ENCODE results near the gene TMEM163.

The TMEM163 gene

GRCh38 chr2:134689315-134689714, 29.5 kb downstream of the TMEM163 start:
- no peak for TF ChIP-seq GATA3 (IDR thresholded peaks at IDR 0.05; ENCODE audit: low read depth, low read length)
- TF ChIP-seq GATA2 (IDR thresholded peaks at IDR 0.05; ENCODE audit: low read depth, low read length) = no peak

- TF ChIP-seq GATA2 (IDR thresholded peaks at IDR 0.05; ENCODE audit: low read depth, low read length) = no peak
- TF ChIP-seq GATA3 (IDR thresholded peaks at IDR 0.05; ENCODE audit: low read depth, low read length) = no peak
Observed at GRCh38 chr2:134685967-134686366, 32.8 kb downstream of the TMEM163 start.

GRCh38 chr2:134683561-134684112, 35.2 kb downstream of the TMEM163 start:
- TF ChIP-seq GATA2 (IDR thresholded peaks at IDR 0.05; ENCODE audit: low read depth, low read length) = no peak
- TF ChIP-seq GATA3 (IDR thresholded peaks at IDR 0.05; ENCODE audit: low read depth, low read length) = no peak

- TF ChIP-seq GATA3 (IDR thresholded peaks at IDR 0.05; ENCODE audit: low read depth, low read length) (no peak), GATA2 (IDR thresholded peaks at IDR 0.05; ENCODE audit: low read depth, low read length) (no peak)
Observed at GRCh38 chr2:134682726-134683125, 36.1 kb downstream of the TMEM163 start.

GRCh38 chr2:134681201-134681600, 37.6 kb downstream of the TMEM163 start:
- no peak for TF ChIP-seq GATA3 (IDR thresholded peaks at IDR 0.05; ENCODE audit: low read depth, low read length)
- no peak for TF ChIP-seq GATA2 (IDR thresholded peaks at IDR 0.05; ENCODE audit: low read depth, low read length)

GRCh38 chr2:134679745-134680144, 39.1 kb downstream of the TMEM163 start:
- TF ChIP-seq GATA2 (IDR thresholded peaks at IDR 0.05; ENCODE audit: low read depth, low read length) (no peak), GATA3 (IDR thresholded peaks at IDR 0.05; ENCODE audit: low read depth, low read length) (no peak)

- TF ChIP-seq GATA2 (IDR thresholded peaks at IDR 0.05; ENCODE audit: low read depth, low read length) (no peak), GATA3 (IDR thresholded peaks at IDR 0.05; ENCODE audit: low read depth, low read length) (no peak)
Observed at GRCh38 chr2:134679294-134679693, 39.5 kb downstream of the TMEM163 start.

- no peak for TF ChIP-seq GATA2 (IDR thresholded peaks at IDR 0.05; ENCODE audit: low read depth, low read length)
- TF ChIP-seq GATA3 (IDR thresholded peaks at IDR 0.05; ENCODE audit: low read depth, low read length) = no peak
Observed at GRCh38 chr2:134677856-134678756, 40.7 kb downstream of the TMEM163 start.

- no peak for TF ChIP-seq GATA2 (IDR thresholded peaks at IDR 0.05; ENCODE audit: low read depth, low read length)
- no peak for TF ChIP-seq GATA3 (IDR thresholded peaks at IDR 0.05; ENCODE audit: low read depth, low read length)
Observed at GRCh38 chr2:134676960-134677359, 41.8 kb downstream of the TMEM163 start.

- TF ChIP-seq GATA3 (IDR thresholded peaks at IDR 0.05; ENCODE audit: low read depth, low read length) = no peak
Observed at GRCh38 chr2:134675314-134675713, 43.5 kb downstream of the TMEM163 start.

- TF ChIP-seq GATA2 (IDR thresholded peaks at IDR 0.05; ENCODE audit: low read depth, low read length) (no peak), GATA3 (IDR thresholded peaks at IDR 0.05; ENCODE audit: low read depth, low read length) (no peak)
Observed at GRCh38 chr2:134674687-134675086, 44.1 kb downstream of the TMEM163 start.

- TF ChIP-seq GATA2 (IDR thresholded peaks at IDR 0.05; ENCODE audit: low read depth, low read length) = no peak
- no peak for TF ChIP-seq GATA3 (IDR thresholded peaks at IDR 0.05; ENCODE audit: low read depth, low read length)
Observed at GRCh38 chr2:134671513-134671912, 47.3 kb downstream of the TMEM163 start.

- TF ChIP-seq GATA2 (IDR thresholded peaks at IDR 0.05; ENCODE audit: low read depth, low read length) = no peak
- no peak for TF ChIP-seq GATA3 (IDR thresholded peaks at IDR 0.05; ENCODE audit: low read depth, low read length)
Observed at GRCh38 chr2:134670955-134671354, 47.8 kb downstream of the TMEM163 start.

- TF ChIP-seq GATA2 (IDR thresholded peaks at IDR 0.05; ENCODE audit: low read depth, low read length) (no peak), GATA3 (IDR thresholded peaks at IDR 0.05; ENCODE audit: low read depth, low read length) (no peak)
Observed at GRCh38 chr2:134669731-134670669, 48.8 kb downstream of the TMEM163 start.
